HCT116 (cell line): Measurements from ENCODE around the gene UBTD2.

Experiments used
- CTCF ChIP-seq, 3 experiments: fragments of 200-600 bp in 1 of 3; sonication (generic) in 1 of 3; IDR thresholded peaks in 2 of 3; conservative IDR thresholded peaks in 1 of 3; 2 replicates each; pipeline ENCODE4 v1.5.1; 2012 to 2017; ENCODE audit warnings: low read depth in 2 of 3, low read length in 2 of 3, antibody characterized with exemption in 1 of 3, borderline replicate concordance in 1 of 3, control low read depth in 1 of 3, mild to moderate bottlenecking in 1 of 3, mixed read lengths in 1 of 3, mixed run types in 1 of 3, moderate library complexity in 1 of 3; ENCODE audit not compliant: insufficient read depth in 1 of 3
- POLR2A ChIP-seq: IDR thresholded peaks from 2 replicates; pipeline ENCODE4 v1.7.0; 2011; ENCODE audit warnings: borderline replicate concordance; ENCODE audit not compliant: insufficient read depth, insufficient read length; ENCODE audit errors: extremely low read depth
- POLR2AphosphoS5 ChIP-seq: IDR thresholded peaks from 2 replicates; pipeline ENCODE4 v1.6.1; 2011; ENCODE audit warnings: mild to moderate bottlenecking, low read depth, low read length, moderate library complexity
- RAD21 ChIP-seq: IDR thresholded peaks from 2 replicates; pipeline ENCODE4 v1.6.1; 2012; ENCODE audit warnings: low read depth, mild to moderate bottlenecking
- ZBTB33 ChIP-seq: IDR thresholded peaks from 2 replicates; pipeline ENCODE4 v1.6.1; 2011; ENCODE audit warnings: mild to moderate bottlenecking, low read length, moderate library complexity; ENCODE audit not compliant: insufficient replicate concordance; ENCODE audit errors: extremely low read depth

- TF ChIP-seq RAD21 (no peak), CTCF (IDR thresholded peaks at IDR 0.05 in 2 of 3, conservative IDR thresholded peaks at IDR 0.05 in 1 of 3; ENCODE audit: borderline replicate concordance in 1 of 3, insufficient read depth in 1 of 3, low read depth in 2 of 3, low read length in 2 of 3) (no peak), POLR2A (no peak), ZBTB33 (no peak), POLR2AphosphoS5 (no peak)
These were observed 21.8 kb upstream of the UBTD2 start for GRCh38 chr5:172305380-172305779.
